WTC11 (cell line): ENCODE data around the gene NARS2.

ENCODE experiments used
- ERG ChIP-seq: fragments of 250-450 bp; sonication (Bioruptor Pico); IDR thresholded peaks from 2 replicates; pipeline ENCODE4 v1.8.0; 2021; ENCODE audit warnings: mild to moderate bottlenecking
- GABPB1 ChIP-seq: sonication (generic); formaldehyde crosslinking; IDR thresholded peaks from 2 replicates; pipeline ENCODE4 v1.8.1; 2023; ENCODE audit warnings: mild to moderate bottlenecking, missing genetic modification reagents
- JUN ChIP-seq: sonication (generic); formaldehyde crosslinking; IDR thresholded peaks from 2 replicates; pipeline ENCODE4 v1.8.0; 2023; ENCODE audit warnings: mild to moderate bottlenecking, missing genetic modification reagents
- RELA ChIP-seq: sonication (generic); formaldehyde crosslinking; IDR thresholded peaks from 2 replicates; pipeline ENCODE4 v1.8.1; 2022; ENCODE audit warnings: missing genetic modification reagents, mild to moderate bottlenecking, borderline replicate concordance
- SP1 ChIP-seq: sonication (generic); formaldehyde crosslinking; conservative IDR thresholded peaks from 2 replicates; pipeline ENCODE4 v1.8.1; 2022; ENCODE audit warnings: missing genetic modification reagents
- STAT6 ChIP-seq: sonication (generic); formaldehyde crosslinking; conservative IDR thresholded peaks from 2 replicates; pipeline ENCODE4 v1.8.1; 2023; ENCODE audit warnings: mild to moderate bottlenecking, low read depth, missing genetic modification reagents, moderate library complexity
- ZBTB43 ChIP-seq: sonication (generic); formaldehyde crosslinking; IDR thresholded peaks from 2 replicates; pipeline ENCODE4 v1.8.1; 2023; ENCODE audit warnings: mild to moderate bottlenecking, missing genetic modification reagents
- ZNF512 ChIP-seq: sonication (generic); formaldehyde crosslinking; IDR thresholded peaks from 2 replicates; pipeline ENCODE4 v1.8.1; 2022; ENCODE audit warnings: missing genetic modification reagents, borderline replicate concordance
- TF ChIP-seq, protein P1 (sequence below): sonication (generic); formaldehyde crosslinking; IDR thresholded peaks from 2 replicates; pipeline ENCODE4 v1.8.0; 2022; ENCODE audit warnings: mild to moderate bottlenecking, missing genetic modification reagents
- TF ChIP-seq, protein P2 (sequence below): sonication (generic); formaldehyde crosslinking; IDR thresholded peaks from 2 replicates; pipeline ENCODE4 v1.8.1; 2023; ENCODE audit warnings: mild to moderate bottlenecking, moderate library complexity, missing genetic modification reagents
- TF ChIP-seq, protein P3 (sequence below): fragments of 200-600 bp; IDR thresholded peaks from 2 replicates; pipeline ENCODE4 v1.8.0; 2022; ENCODE audit warnings: antibody characterized with exemption
- TF ChIP-seq, protein P4 (sequence below): sonication (generic); formaldehyde crosslinking; IDR thresholded peaks from 2 replicates; pipeline ENCODE4 v1.8.1; 2022; ENCODE audit warnings: mild to moderate bottlenecking, moderate library complexity, missing genetic modification reagents
- TF ChIP-seq, protein P5 (sequence below): sonication (generic); formaldehyde crosslinking; IDR thresholded peaks from 2 replicates; pipeline ENCODE4 v1.8.0; 2022; ENCODE audit warnings: mild to moderate bottlenecking, missing genetic modification reagents

DNA sequence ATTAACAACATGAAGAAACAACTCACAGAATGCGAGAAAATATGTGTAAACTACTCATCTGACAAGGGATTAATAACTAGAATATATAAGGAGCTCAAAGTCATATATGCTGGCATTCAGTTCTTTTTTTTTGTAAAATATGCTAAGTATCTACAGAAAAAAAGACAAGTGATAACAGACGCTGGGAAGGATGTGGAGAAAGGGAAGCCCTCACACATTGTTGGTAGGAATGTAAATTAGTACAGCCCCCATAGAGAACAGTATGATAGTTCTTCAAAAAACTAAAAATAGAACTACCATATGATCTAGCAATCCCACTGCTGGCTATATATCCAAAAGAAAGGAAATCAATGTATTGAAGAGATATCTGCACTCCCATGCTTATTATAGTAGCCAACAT, 170.9 kb downstream of the NARS2 start:
- TF ChIP-seq, protein P1, sequence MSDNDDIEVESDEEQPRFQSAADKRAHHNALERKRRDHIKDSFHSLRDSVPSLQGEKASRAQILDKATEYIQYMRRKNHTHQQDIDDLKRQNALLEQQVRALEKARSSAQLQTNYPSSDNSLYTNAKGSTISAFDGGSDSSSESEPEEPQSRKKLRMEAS (CRISPR knock-in tag): no peak
- TF ChIP-seq RELA (CRISPR knock-in tag): no peak
- TF ChIP-seq, protein P2, sequence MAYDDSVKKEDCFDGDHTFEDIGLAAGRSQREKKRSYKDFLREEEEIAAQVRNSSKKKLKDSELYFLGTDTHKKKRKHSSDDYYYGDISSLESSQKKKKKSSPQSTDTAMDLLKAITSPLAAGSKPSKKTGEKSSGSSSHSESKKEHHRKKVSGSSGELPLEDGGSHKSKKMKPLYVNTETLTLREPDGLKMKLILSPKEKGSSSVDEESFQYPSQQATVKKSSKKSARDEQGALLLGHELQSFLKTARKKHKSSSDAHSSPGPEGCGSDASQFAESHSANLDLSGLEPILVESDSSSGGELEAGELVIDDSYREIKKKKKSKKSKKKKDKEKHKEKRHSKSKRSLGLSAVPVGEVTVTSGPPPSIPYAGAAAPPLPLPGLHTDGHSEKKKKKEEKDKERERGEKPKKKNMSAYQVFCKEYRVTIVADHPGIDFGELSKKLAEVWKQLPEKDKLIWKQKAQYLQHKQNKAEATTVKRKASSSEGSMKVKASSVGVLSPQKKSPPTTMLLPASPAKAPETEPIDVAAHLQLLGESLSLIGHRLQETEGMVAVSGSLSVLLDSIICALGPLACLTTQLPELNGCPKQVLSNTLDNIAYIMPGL (CRISPR knock-in tag): no peak
- TF ChIP-seq, protein P3, sequence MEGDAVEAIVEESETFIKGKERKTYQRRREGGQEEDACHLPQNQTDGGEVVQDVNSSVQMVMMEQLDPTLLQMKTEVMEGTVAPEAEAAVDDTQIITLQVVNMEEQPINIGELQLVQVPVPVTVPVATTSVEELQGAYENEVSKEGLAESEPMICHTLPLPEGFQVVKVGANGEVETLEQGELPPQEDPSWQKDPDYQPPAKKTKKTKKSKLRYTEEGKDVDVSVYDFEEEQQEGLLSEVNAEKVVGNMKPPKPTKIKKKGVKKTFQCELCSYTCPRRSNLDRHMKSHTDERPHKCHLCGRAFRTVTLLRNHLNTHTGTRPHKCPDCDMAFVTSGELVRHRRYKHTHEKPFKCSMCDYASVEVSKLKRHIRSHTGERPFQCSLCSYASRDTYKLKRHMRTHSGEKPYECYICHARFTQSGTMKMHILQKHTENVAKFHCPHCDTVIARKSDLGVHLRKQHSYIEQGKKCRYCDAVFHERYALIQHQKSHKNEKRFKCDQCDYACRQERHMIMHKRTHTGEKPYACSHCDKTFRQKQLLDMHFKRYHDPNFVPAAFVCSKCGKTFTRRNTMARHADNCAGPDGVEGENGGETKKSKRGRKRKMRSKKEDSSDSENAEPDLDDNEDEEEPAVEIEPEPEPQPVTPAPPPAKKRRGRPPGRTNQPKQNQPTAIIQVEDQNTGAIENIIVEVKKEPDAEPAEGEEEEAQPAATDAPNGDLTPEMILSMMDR: no peak
- no peak for TF ChIP-seq JUN
- TF ChIP-seq ZBTB43 (CRISPR knock-in tag): no peak
- TF ChIP-seq, protein P4, sequence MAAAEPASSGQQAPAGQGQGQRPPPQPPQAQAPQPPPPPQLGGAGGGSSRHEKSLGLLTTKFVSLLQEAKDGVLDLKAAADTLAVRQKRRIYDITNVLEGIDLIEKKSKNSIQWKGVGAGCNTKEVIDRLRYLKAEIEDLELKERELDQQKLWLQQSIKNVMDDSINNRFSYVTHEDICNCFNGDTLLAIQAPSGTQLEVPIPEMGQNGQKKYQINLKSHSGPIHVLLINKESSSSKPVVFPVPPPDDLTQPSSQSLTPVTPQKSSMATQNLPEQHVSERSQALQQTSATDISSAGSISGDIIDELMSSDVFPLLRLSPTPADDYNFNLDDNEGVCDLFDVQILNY (CRISPR knock-in tag): no peak
- TF ChIP-seq STAT6 (CRISPR knock-in tag): no peak
- no peak for TF ChIP-seq ERG
- no peak for TF ChIP-seq SP1
- TF ChIP-seq ZNF512 (CRISPR knock-in tag): no peak
- TF ChIP-seq GABPB1: no peak
- TF ChIP-seq, protein P5, sequence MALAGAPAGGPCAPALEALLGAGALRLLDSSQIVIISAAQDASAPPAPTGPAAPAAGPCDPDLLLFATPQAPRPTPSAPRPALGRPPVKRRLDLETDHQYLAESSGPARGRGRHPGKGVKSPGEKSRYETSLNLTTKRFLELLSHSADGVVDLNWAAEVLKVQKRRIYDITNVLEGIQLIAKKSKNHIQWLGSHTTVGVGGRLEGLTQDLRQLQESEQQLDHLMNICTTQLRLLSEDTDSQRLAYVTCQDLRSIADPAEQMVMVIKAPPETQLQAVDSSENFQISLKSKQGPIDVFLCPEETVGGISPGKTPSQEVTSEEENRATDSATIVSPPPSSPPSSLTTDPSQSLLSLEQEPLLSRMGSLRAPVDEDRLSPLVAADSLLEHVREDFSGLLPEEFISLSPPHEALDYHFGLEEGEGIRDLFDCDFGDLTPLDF (CRISPR knock-in tag): no peak
